Testis (tissue), 5 donors: Measurements from ENCODE around the gene SMIM32. TPM values are rescaled to one million over a fixed set of nuclear protein-coding genes. Genes with fewer than 3 reads are reported as not detected.
A peak's percentile ranks its signal among the peaks of the same experiment; 100 is the strongest.

Source experiments
- DNase-seq: peaks from one replicate; pipeline ENCODE4 v3.0.0-alpha.2; 2019
- H3K27ac ChIP-seq, 2 donors: fragments of 200-600 bp; sonication (generic); one replicate each; pipeline ENCODE4 v1.5.1; 2019
- H3K27me3 ChIP-seq: fragments of 200-600 bp; sonication (generic); one replicate; pipeline ENCODE4 v1.5.1; 2019
- H3K36me3 ChIP-seq: fragments of 200-600 bp; sonication (generic); one replicate; pipeline ENCODE4 v1.5.1; 2017; ENCODE audit warnings: low read depth; ENCODE audit errors: missing control alignments
- H3K4me1 ChIP-seq: fragments of 200-600 bp; sonication (generic); one replicate; pipeline ENCODE4 v1.5.1; 2019
- H3K4me3 ChIP-seq, 2 donors: fragments of 200-600 bp; sonication (generic); one replicate each; pipeline ENCODE4 v1.5.1; 2017 to 2019
- H3K9me3 ChIP-seq: fragments of 200-600 bp; sonication (generic); one replicate; pipeline ENCODE4 v1.5.1; 2017
- CTCF ChIP-seq, 3 experiments: fragments of 450-650 bp in 2 of 3; fragments of 200-600 bp in 1 of 3; sonication (generic) in 1 of 3; IDR thresholded peaks; one replicate each; pipeline ENCODE4 v1.5.1; 2016 to 2019; ENCODE audit warnings: antibody characterized with exemption in 3 of 3, mild to moderate bottlenecking in 2 of 3, moderate library complexity in 1 of 3
- POLR2A ChIP-seq: fragments of 450-650 bp; IDR thresholded peaks from one replicate; pipeline ENCODE4 v1.6.1; 2017; ENCODE audit warnings: antibody characterized with exemption, mild to moderate bottlenecking, moderate library complexity
- WGBS, 2 donors: methylation state at CpG; one replicate each; pipeline ENCODE4 v1.1.5; 2018; 5-methylcytosine and 5-hydroxymethylcytosine counted together
- intact Hi-C: fragments of 100-400 bp; cut with DNase I; formaldehyde crosslinking; loops from one replicate; pipeline ENCODE4 v1.15.1; 2023; ENCODE audit warnings: low total_unique reads
- long read RNA-seq, 2 donors: transcript quantifications; one replicate each; lab custom pipeline, GENCODE V29; 2026
- polyA plus RNA-seq: library from polyadenylated mRNA; stranded (reverse); fragments of 350-450 nt; fragmentation: Illumina TruSeq; extraction: RNeasy Lipid Tissue Mini Kit (QIAGEN cat#74804); gene quantifications from one replicate; pipeline ENCODE4 v1.2.3, GENCODE V29; 2014; ENCODE audit warnings: low read depth, low replicate concordance; ENCODE audit not compliant: insufficient read depth
- total RNA-seq, 2 donors: library from RNA; depleted of rRNA; stranded (reverse); fragments of >200 nt; gene quantifications; one replicate each; pipeline ENCODE4 v1.2.3, GENCODE V29; 2016

SMIM32 gene
- total RNA-seq, result under 1 TPM in 1 of 2 donors, not detected in 1; 0.50 TPM
- not detected for polyA plus RNA-seq
- long read RNA-seq, donor 1, partial matches to known transcripts, result 0 of 2 reads
- long read RNA-seq, donor 1, other reads (novel, unspliced or antisense), result 0 of 2 reads
- long read RNA-seq, donor 2, result 0 reads

- peak within 1 kb of the TSS; percentile 41 to 49 for H3K4me3 ChIP-seq
- no peak for TF ChIP-seq CTCF (IDR thresholded peaks at IDR 0.05)
- intact Hi-C loops, result no loop called here
- 0 to 1% methylated on average over 4 to 77 of the region's 81 CpGs for WGBS, 2 donors
- H3K27me3 ChIP-seq, result no peaks in the 10 kb centered on the region
- no peaks in the 10 kb centered on the region for H3K36me3 ChIP-seq
- no peaks in the 10 kb centered on the region for H3K9me3 ChIP-seq
- peaks cover 12% of the 10 kb centered on the region for H3K4me1 ChIP-seq
- H3K27ac ChIP-seq, result no peak within 1 kb of the TSS
- DNase-seq, result no peak
Observed at GRCh38 chr5:136192526-136193321, at the start of gene SMIM32. SMIM32 (minus strand) TSS chr5:136193162; CDS start chr5:136192524, 638 bp downstream.

GRCh38 chr5:136242611-136243010, 49.6 kb upstream of the SMIM32 start:
- Histone ChIP-seq H3K4me1 (no peaks in the 10 kb centered on the region), H3K27ac (no peak overlapping the region), H3K36me3 (no peaks in the 10 kb centered on the region), H3K4me3 (no peak overlapping the region), H3K9me3 (no peaks in the 10 kb centered on the region), H3K27me3 (no peaks in the 10 kb centered on the region)
- no peak for DNase-seq
- intact Hi-C loops, result no loop called here
- no peak for TF ChIP-seq CTCF (IDR thresholded peaks at IDR 0.05)
- TF ChIP-seq POLR2A, result no peak
- 78 to 93% methylated on average over 2 of the region's 2 CpGs for WGBS, 2 donors

GRCh38 chr5:136242136-136242535, 49.2 kb upstream of the SMIM32 start:
- no peak overlapping the region for H3K27ac ChIP-seq
- H3K27me3 ChIP-seq, result no peaks in the 10 kb centered on the region
- H3K4me3 ChIP-seq, result no peak overlapping the region
- intact Hi-C loops, result no loop called here
- no peak for DNase-seq
- WGBS, 2 donors, result 80 to 85% methylated on average over 1 of the region's 1 CpG
- TF ChIP-seq POLR2A, result no peak
- no peak for TF ChIP-seq CTCF (IDR thresholded peaks at IDR 0.05)
- H3K9me3 ChIP-seq, result no peaks in the 10 kb centered on the region
- H3K36me3 ChIP-seq, result no peaks in the 10 kb centered on the region
- H3K4me1 ChIP-seq, result no peaks in the 10 kb centered on the region

GRCh38 chr5:136240894-136241293, 47.9 kb upstream of the SMIM32 start:
- H3K9me3 ChIP-seq, result no peaks in the 10 kb centered on the region
- H3K4me3 ChIP-seq, result no peak overlapping the region
- TF ChIP-seq POLR2A (no peak), CTCF (IDR thresholded peaks at IDR 0.05) (no peak)
- intact Hi-C loops, result no loop called here
- WGBS, 2 donors, result 85 to 86% methylated on average over 4 of the region's 4 CpGs
- DNase-seq, result no peak
- H3K36me3 ChIP-seq, result no peaks in the 10 kb centered on the region
- no peak overlapping the region for H3K27ac ChIP-seq
- no peaks in the 10 kb centered on the region for H3K27me3 ChIP-seq
- no peaks in the 10 kb centered on the region for H3K4me1 ChIP-seq
